ENCODE data around the gene MYF5.

DNA sequence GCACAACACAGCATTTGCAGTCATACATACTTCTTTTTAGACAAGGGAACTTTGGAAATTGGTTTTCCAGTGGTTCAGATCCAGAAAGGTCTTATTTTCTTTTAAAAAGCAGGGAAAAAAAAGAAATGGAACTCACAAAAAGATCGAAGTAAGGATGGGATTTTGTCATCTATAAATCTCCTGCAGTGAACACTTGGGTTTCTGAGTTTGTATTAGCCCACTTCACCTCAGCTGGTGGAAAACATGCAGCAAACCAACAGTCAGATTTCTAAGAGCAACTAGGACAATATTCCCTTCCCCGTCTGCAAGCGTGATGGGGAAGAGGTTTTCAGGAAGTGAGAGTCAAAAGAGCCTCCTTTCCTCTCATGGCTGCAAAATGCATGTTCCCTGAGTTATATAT, 4.6 kb downstream of the MYF5 start:
- no peak for TF ChIP-seq CTCF (IDR thresholded peaks at IDR 0.05)
- no peak for TF ChIP-seq EP300 (IDR thresholded peaks at IDR 0.05)
- TF ChIP-seq POLR2A (IDR thresholded peaks at IDR 0.05), result no peak
- no peak for TF ChIP-seq POLR2AphosphoS5 (IDR thresholded peaks at IDR 0.05)
